Stimulated activated CD4-positive, alpha-beta T cell treated with anti-CD3 and anti-CD28 coated beads, Interleukin-15, amount 100 ng/mL, for 24 hours (primary cell): Measurements from ENCODE around the gene TTC23L.
"Not testable (repeated sequence)": the region's sequence is repeated elsewhere in the genome, so short reads cannot be mapped to it uniquely, and the experiment has no call there.

Experiments
- DNase-seq: peaks from one replicate; pipeline ENCODE4 v3.0.0-alpha.2; 2020

Gene TTC23L

GRCh38 chr5:34838785-34839714, at the start of gene TTC23L:
TSS of gene TTC23L (plus strand) at chr5:34839164. CDS start at chr5:34840672, 1,508 bp downstream.
- DNase-seq = peak; percentile 93

- DNase-seq = no peak
These were observed 49.3 kb upstream of the TTC23L start for GRCh38 chr5:34789639-34790038.

- no peak for DNase-seq
These were observed 48.9 kb upstream of the TTC23L start for GRCh38 chr5:34790069-34790468.

- no peak for DNase-seq
These were observed 47.2 kb upstream of the TTC23L start for GRCh38 chr5:34791761-34792244.

GRCh38 chr5:34802834-34803563, 36.0 kb upstream of the TTC23L start:
- DNase-seq = no peak

- no peak for DNase-seq
These were observed 34.8 kb upstream of the TTC23L start for GRCh38 chr5:34803974-34804732.

GRCh38 chr5:34804913-34805312, 34.1 kb upstream of the TTC23L start:
- DNase-seq = no peak

GRCh38 chr5:34806532-34806931, 32.4 kb upstream of the TTC23L start:
- DNase-seq = no peak

GRCh38 chr5:34811706-34812105, 27.3 kb upstream of the TTC23L start:
- DNase-seq = no peak

- no peak for DNase-seq
These were observed 25.5 kb upstream of the TTC23L start for GRCh38 chr5:34813509-34813908.

GRCh38 chr5:34817558-34818351, 21.2 kb upstream of the TTC23L start:
- no peak for DNase-seq

GRCh38 chr5:34818717-34819116, 20.2 kb upstream of the TTC23L start:
- no peak for DNase-seq

- DNase-seq = no peak
These were observed 18.4 kb upstream of the TTC23L start for GRCh38 chr5:34820593-34820992.

GRCh38 chr5:34822956-34823715, 15.8 kb upstream of the TTC23L start:
- DNase-seq = no peak

GRCh38 chr5:34826347-34826746, 12.6 kb upstream of the TTC23L start:
- no peak for DNase-seq

- no peak for DNase-seq
These were observed 11.1 kb upstream of the TTC23L start for GRCh38 chr5:34827588-34828506.

GRCh38 chr5:34830827-34831226, 8.1 kb upstream of the TTC23L start:
- DNase-seq = not testable (repeated sequence)

- DNase-seq = no peak
These were observed 7.7 kb upstream of the TTC23L start for GRCh38 chr5:34831303-34831702.

GRCh38 chr5:34832568-34832967, 6.4 kb upstream of the TTC23L start:
- no peak for DNase-seq

GRCh38 chr5:34833090-34833489, 5.9 kb upstream of the TTC23L start:
- no peak for DNase-seq
